K562 (cell line): ENCODE results near the gene FAR2.

Experiments
- BMI1 ChIP-seq: fragments of 150-350 bp; IDR thresholded peaks from 2 replicates; pipeline ENCODE4 v1.6.1; 2014; ENCODE audit warnings: low read length
- DPF2 ChIP-seq: fragments of 450-650 bp; IDR thresholded peaks from 2 replicates; pipeline ENCODE4 v1.6.1; 2016
- ETV6 ChIP-seq, 3 experiments: fragments of 150-350 bp in 1 of 3; sonication (generic) in 1 of 3; formaldehyde crosslinking in 1 of 3; IDR thresholded peaks; 2 replicates each; pipeline versions ENCODE4 v1.6.1 to v1.8.0; 2014 to 2022; ENCODE audit warnings: borderline replicate concordance in 2 of 3, low read depth in 2 of 3, antibody characterized with exemption in 1 of 3, low read length in 1 of 3, mild to moderate bottlenecking in 1 of 3, missing genetic modification reagents in 1 of 3
- MAZ ChIP-seq, 2 experiments: fragments of 450-650 bp in 1 of 2; sonication (generic) in 1 of 2; formaldehyde crosslinking; IDR thresholded peaks in 1 of 2; conservative IDR thresholded peaks in 1 of 2; 2 replicates each; pipeline versions ENCODE4 v1.4.0 to v1.5.0; 2020; ENCODE audit warnings: mild to moderate bottlenecking in 1 of 2, missing genetic modification reagents in 1 of 2
- RFX5 ChIP-seq: IDR thresholded peaks from 2 replicates; pipeline ENCODE4 v1.6.1; 2011; ENCODE audit warnings: low read depth, mild to moderate bottlenecking, improper control_type of control experiment, low read length
- TF ChIP-seq, protein P1 (sequence below), 3 experiments: IDR thresholded peaks in 2 of 3; conservative IDR thresholded peaks in 1 of 3; 2 replicates each; pipeline ENCODE4 v1.5.1; 2011 to 2012; ENCODE audit warnings: low read length in 3 of 3, mild to moderate bottlenecking in 3 of 3, control low read depth in 2 of 3, improper control_type of control experiment in 1 of 3, inconsistent platforms in 1 of 3, low read depth in 1 of 3, mixed read lengths in 1 of 3, moderate library complexity in 1 of 3; ENCODE audit not compliant: insufficient read depth in 2 of 3

DNA sequence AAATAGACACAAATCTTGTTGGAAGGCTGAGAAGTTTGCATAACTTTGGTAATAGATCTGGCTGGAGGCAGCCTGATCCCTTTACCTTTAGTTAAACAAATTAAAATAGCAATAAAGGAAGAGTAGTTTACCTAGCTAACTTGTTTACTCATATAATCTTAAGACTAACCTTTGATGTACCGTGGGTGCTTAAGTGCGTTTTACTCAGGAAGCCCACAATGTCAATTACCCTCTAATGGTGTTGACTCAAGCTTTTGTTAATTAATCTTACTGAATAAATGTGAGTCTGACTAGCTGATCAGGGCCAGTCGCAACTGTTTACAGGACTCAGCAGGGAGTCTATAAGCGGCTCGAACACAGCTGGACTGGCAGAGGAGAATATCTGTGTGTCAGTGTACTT lies 51.5 kb downstream of the FAR2 start:
- TF ChIP-seq DPF2 = no peak
- no peak for TF ChIP-seq MAZ (CRISPR knock-in tag; conservative IDR thresholded peaks at IDR 0.05 in 1 of 2, IDR thresholded peaks at IDR 0.05 in 1 of 2)
- TF ChIP-seq RFX5 = no peak
- TF ChIP-seq, protein P1, sequence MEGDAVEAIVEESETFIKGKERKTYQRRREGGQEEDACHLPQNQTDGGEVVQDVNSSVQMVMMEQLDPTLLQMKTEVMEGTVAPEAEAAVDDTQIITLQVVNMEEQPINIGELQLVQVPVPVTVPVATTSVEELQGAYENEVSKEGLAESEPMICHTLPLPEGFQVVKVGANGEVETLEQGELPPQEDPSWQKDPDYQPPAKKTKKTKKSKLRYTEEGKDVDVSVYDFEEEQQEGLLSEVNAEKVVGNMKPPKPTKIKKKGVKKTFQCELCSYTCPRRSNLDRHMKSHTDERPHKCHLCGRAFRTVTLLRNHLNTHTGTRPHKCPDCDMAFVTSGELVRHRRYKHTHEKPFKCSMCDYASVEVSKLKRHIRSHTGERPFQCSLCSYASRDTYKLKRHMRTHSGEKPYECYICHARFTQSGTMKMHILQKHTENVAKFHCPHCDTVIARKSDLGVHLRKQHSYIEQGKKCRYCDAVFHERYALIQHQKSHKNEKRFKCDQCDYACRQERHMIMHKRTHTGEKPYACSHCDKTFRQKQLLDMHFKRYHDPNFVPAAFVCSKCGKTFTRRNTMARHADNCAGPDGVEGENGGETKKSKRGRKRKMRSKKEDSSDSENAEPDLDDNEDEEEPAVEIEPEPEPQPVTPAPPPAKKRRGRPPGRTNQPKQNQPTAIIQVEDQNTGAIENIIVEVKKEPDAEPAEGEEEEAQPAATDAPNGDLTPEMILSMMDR (IDR thresholded peaks at IDR 0.05 in 2 of 3, conservative IDR thresholded peaks at IDR 0.05 in 1 of 3; ENCODE audit: insufficient read depth in 2 of 3, low read depth in 1 of 3, low read length in 3 of 3) = no peak
- no peak for TF ChIP-seq BMI1
- no peak for TF ChIP-seq ETV6 (IDR thresholded peaks at IDR 0.05; ENCODE audit: borderline replicate concordance in 1 of 2, low read depth in 2 of 2, low read length in 1 of 2)
- TF ChIP-seq ETV6 (CRISPR knock-in tag; IDR thresholded peaks at IDR 0.05; ENCODE audit: borderline replicate concordance) = no peak
